Endothelial cell (in vitro differentiated cells): ENCODE measurements around the gene DPCD. TPM values are rescaled to one million over a fixed set of nuclear protein-coding genes. Genes with fewer than 3 reads are reported as not detected.
A peak's percentile ranks its signal among the peaks of the same experiment; 100 is the strongest.

Source experiments
- DNase-seq: peaks from one replicate; pipeline ENCODE4 v3.0.0; 2021; ENCODE audit warnings: low spot score
- H3K27ac Mint-ChIP-seq: one replicate; pipeline ENCODE4 v1.8.0; 2021; ENCODE audit warnings: mixed read lengths, inconsistent platforms; ENCODE audit not compliant: unreplicated experiment
- H3K27me3 Mint-ChIP-seq: one replicate; pipeline ENCODE4 v1.8.0; 2021; ENCODE audit warnings: mild to moderate bottlenecking, moderate library complexity, mixed read lengths, inconsistent platforms; ENCODE audit not compliant: unreplicated experiment
- H3K36me3 Mint-ChIP-seq: one replicate; pipeline ENCODE4 v1.8.0; 2021; ENCODE audit warnings: mild to moderate bottlenecking, low read depth, mixed read lengths, inconsistent platforms; ENCODE audit not compliant: unreplicated experiment
- H3K4me1 Mint-ChIP-seq: one replicate; pipeline ENCODE4 v1.8.0; 2021; ENCODE audit warnings: mild to moderate bottlenecking, mixed read lengths, inconsistent platforms; ENCODE audit not compliant: unreplicated experiment
- H3K4me3 Mint-ChIP-seq: one replicate; pipeline ENCODE4 v1.8.0; 2021; ENCODE audit warnings: mild to moderate bottlenecking, mixed read lengths, inconsistent platforms; ENCODE audit not compliant: unreplicated experiment
- H3K9me3 Mint-ChIP-seq: one replicate; pipeline ENCODE4 v1.8.0; 2021; ENCODE audit warnings: mixed read lengths, inconsistent platforms; ENCODE audit not compliant: unreplicated experiment
- CTCF ChIP-seq: fragments of 200-600 bp; sonication (generic); IDR thresholded peaks from one replicate; pipeline ENCODE4 v1.5.0; 2021; ENCODE audit warnings: antibody characterized with exemption; ENCODE audit not compliant: unreplicated experiment
- total RNA-seq: library from RNA; stranded (reverse); fragmentation: NEBNext Ultra II Directional; extraction: Animal tissue kit (Norgen Biotek cat#: 25700); gene quantifications from one replicate; pipeline ENCODE4 v1.2.1, GENCODE V29; 2021; ENCODE audit not compliant: unreplicated experiment

DPCD gene
- total RNA-seq, 1 donor from 2014 or later = 16.7 TPM

GRCh38 chr10:101624526-101625102 lies 36.5 kb downstream of the DPCD start:
- Mint-ChIP-seq H3K27ac (no peak overlapping the region), H3K4me1 (peaks cover 3% of the 10 kb centered on the region)

GRCh38 chr10:101625821-101626412 lies 37.8 kb downstream of the DPCD start:
- peaks cover 8% of the 10 kb centered on the region for H3K4me1 Mint-ChIP-seq
- no peak for DNase-seq
- peaks cover 33% of the 10 kb centered on the region for H3K36me3 Mint-ChIP-seq
- no peak for TF ChIP-seq CTCF
- no peaks in the 10 kb centered on the region for H3K9me3 Mint-ChIP-seq
- peaks cover 1% of the 10 kb centered on the region for H3K27me3 Mint-ChIP-seq
- no peak overlapping the region for H3K27ac Mint-ChIP-seq
- no peak overlapping the region for H3K4me3 Mint-ChIP-seq

More at GRCh38 chr10:101624526-101625102, 36.5 kb downstream of the DPCD start:
- peaks cover 1% of the 10 kb centered on the region for H3K27me3 Mint-ChIP-seq
- no peak for TF ChIP-seq CTCF
- H3K36me3 Mint-ChIP-seq = peaks cover 37% of the 10 kb centered on the region
- no peaks in the 10 kb centered on the region for H3K9me3 Mint-ChIP-seq
- DNase-seq = no peak
- peak overlapping the region; percentile 69 for H3K4me3 Mint-ChIP-seq

GRCh38 chr10:101629837-101630632 lies 41.9 kb downstream of the DPCD start:
- TF ChIP-seq CTCF = no peak
- Mint-ChIP-seq H3K4me3 (no peak overlapping the region), H3K36me3 (peaks cover 9% of the 10 kb centered on the region), H3K4me1 (peaks cover 10% of the 10 kb centered on the region), H3K27me3 (no peaks in the 10 kb centered on the region), H3K9me3 (no peaks in the 10 kb centered on the region), H3K27ac (peak overlapping the region; percentile 55)
- DNase-seq = no peak

GRCh38 chr10:101630633-101630920 lies 42.5 kb downstream of the DPCD start:
- Mint-ChIP-seq H3K27ac (peak overlapping the region; percentile 55), H3K36me3 (peaks cover 9% of the 10 kb centered on the region)

More at GRCh38 chr10:101630633-101630920, 42.5 kb downstream of the DPCD start:
- Mint-ChIP-seq H3K9me3 (no peaks in the 10 kb centered on the region), H3K4me1 (peaks cover 8% of the 10 kb centered on the region), H3K4me3 (no peak overlapping the region), H3K27me3 (no peaks in the 10 kb centered on the region)
- DNase-seq = no peak
- no peak for TF ChIP-seq CTCF
